Natural killer cell (primary cell): ENCODE data around the gene ZNF674. TPM values are rescaled to one million over a fixed set of nuclear protein-coding genes. Genes with fewer than 3 reads are reported as not detected.
A peak's percentile ranks its signal among the peaks of the same experiment; 100 is the strongest.

ENCODE experiments used
- ATAC-seq, 3 donors: fragments of 150-1000 bp in 2 of 3; fragments of 200-7000 bp in 1 of 3; cut with Tn5 transposase; 1 replicate in 1 of 3; 2 replicates in 2 of 3; pipeline ENCODE4 v1.10.0; 2021; ENCODE audit warnings: mild to moderate bottlenecking in 2 of 3, moderate library complexity in 2 of 3
- DNase-seq, 2 donors: peaks; one replicate each; pipeline versions ENCODE4 v3.0.0 to v3.0.0-alpha.2; 2013 to 2021; ENCODE audit warnings: mixed read lengths in 1 of 2
- H3K27ac ChIP-seq: one replicate; pipeline ENCODE4 v1.5.1; 2013; ENCODE audit warnings: mild to moderate bottlenecking, low read length
- H3K27me3 ChIP-seq: one replicate; pipeline ENCODE4 v1.6.1; 2013; ENCODE audit warnings: low read length; ENCODE audit not compliant: control insufficient read depth, insufficient read depth
- H3K36me3 ChIP-seq: one replicate; pipeline ENCODE4 v1.6.1; 2013; ENCODE audit warnings: low read length; ENCODE audit not compliant: control insufficient read depth, insufficient read depth
- H3K4me1 ChIP-seq: one replicate; pipeline ENCODE4 v1.6.1; 2013; ENCODE audit warnings: low read length; ENCODE audit not compliant: control insufficient read depth, insufficient read depth
- H3K4me3 ChIP-seq: one replicate; pipeline ENCODE4 v1.5.1; 2013; ENCODE audit warnings: low read length
- H3K9me3 ChIP-seq: one replicate; pipeline ENCODE4 v1.6.1; 2013; ENCODE audit warnings: low read length; ENCODE audit not compliant: control insufficient read depth, insufficient read depth
- H3K27ac Mint-ChIP-seq, 2 donors: one replicate each; pipeline ENCODE4 v1.8.0; 2022; ENCODE audit warnings: mild to moderate bottlenecking in 2 of 2, mixed read lengths in 2 of 2, moderate library complexity in 1 of 2
- H3K27me3 Mint-ChIP-seq, 2 donors: one replicate each; pipeline ENCODE4 v1.8.0; 2022; ENCODE audit warnings: low read depth in 2 of 2, mixed read lengths in 2 of 2
- H3K36me3 Mint-ChIP-seq: one replicate; pipeline ENCODE4 v1.8.0; 2022; ENCODE audit warnings: mixed read lengths
- H3K4me1 Mint-ChIP-seq, 2 donors: one replicate each; pipeline ENCODE4 v1.8.0; 2022; ENCODE audit warnings: mixed read lengths in 2 of 2
- H3K4me3 Mint-ChIP-seq: one replicate; pipeline ENCODE4 v1.8.0; 2022; ENCODE audit warnings: mild to moderate bottlenecking, moderate library complexity, mixed read lengths
- H3K9me3 Mint-ChIP-seq, 2 donors: one replicate each; pipeline ENCODE4 v1.8.0; 2022; ENCODE audit warnings: mixed read lengths in 2 of 2
- CTCF ChIP-seq: fragments of 200-600 bp; IDR thresholded peaks from one replicate; pipeline ENCODE4 v1.8.0; 2022; ENCODE audit warnings: antibody characterized with exemption
- WGBS: methylation state at CpG from one replicate; pipeline ENCODE4 v1.1.7; 2013; ENCODE audit warnings: missing lambda C conversion rate; ENCODE audit not compliant: insufficient coverage; 5-methylcytosine and 5-hydroxymethylcytosine counted together
- intact Hi-C: fragments of 100-400 bp; cut with micrococcal nuclease; formaldehyde crosslinking; loops from one replicate; pipeline ENCODE4 v1.14.2; 2022
- total RNA-seq, 4 donors: library from RNA; stranded (reverse); fragments of 120-200 nt in 1 of 4; gene quantifications; one replicate each; pipeline versions ENCODE4 v1.2.3 to v1.2.4, GENCODE V29; 2013 to 2022

The ZNF674 gene
- total RNA-seq, 3 donors from 2014 or later (not counting 1 experiment from before 2014, with no cell fraction given): 2.5 to 5.3 (median 3.4) TPM

GRCh38 chrX:46576458-46576857, 31.2 kb upstream of the ZNF674 start:
- no peaks in the 10 kb centered on the region for H3K36me3 Mint-ChIP-seq
- peaks cover 20 to 32% of the 10 kb centered on the region in 2 donors for H3K4me1 Mint-ChIP-seq

GRCh38 chrX:46575991-46576392, 30.8 kb upstream of the ZNF674 start:
- ATAC-seq: no peak
- Mint-ChIP-seq H3K27ac (peak overlapping the region in 1 of 2 donors; percentile 42), H3K27me3 (no peaks in the 10 kb centered on the region), H3K4me3 (peak overlapping the region; percentile 37), H3K4me1 (peaks cover 20 to 32% of the 10 kb centered on the region in 2 donors), H3K36me3 (no peaks in the 10 kb centered on the region), H3K9me3 (no peaks in the 10 kb centered on the region)
- H3K9me3 ChIP-seq: no peaks in the 10 kb centered on the region
- no peak overlapping the region for H3K4me3 ChIP-seq
- H3K36me3 ChIP-seq: no peaks in the 10 kb centered on the region
- peaks cover 31% of the 10 kb centered on the region for H3K4me1 ChIP-seq
- no peak overlapping the region for H3K27ac ChIP-seq
- no peak for DNase-seq
- WGBS: 25% methylated on average over 6 of the region's 6 CpGs
- no peak for TF ChIP-seq CTCF
- no peaks in the 10 kb centered on the region for H3K27me3 ChIP-seq
- intact Hi-C loops: no loop called here

More at GRCh38 chrX:46576458-46576857, 31.2 kb upstream of the ZNF674 start:
- H3K4me3 Mint-ChIP-seq: peak overlapping the region; percentile 14
- TF ChIP-seq CTCF: no peak
- ATAC-seq (no peak), DNase-seq (no peak)
- Histone ChIP-seq H3K4me3 (no peak overlapping the region), H3K9me3 (no peaks in the 10 kb centered on the region), H3K36me3 (no peaks in the 10 kb centered on the region), H3K27me3 (no peaks in the 10 kb centered on the region), H3K27ac (no peak overlapping the region), H3K4me1 (peaks cover 31% of the 10 kb centered on the region)
- 100% methylated on average over 1 of the region's 3 CpGs for WGBS
- H3K9me3 Mint-ChIP-seq: no peaks in the 10 kb centered on the region
- peak overlapping the region in 1 of 2 donors; percentile 42 for H3K27ac Mint-ChIP-seq
- no peaks in the 10 kb centered on the region for H3K27me3 Mint-ChIP-seq
- intact Hi-C loops: no loop called here

GRCh38 chrX:46575586-46575985, 30.4 kb upstream of the ZNF674 start:
- Mint-ChIP-seq H3K9me3 (no peaks in the 10 kb centered on the region), H3K4me1 (peaks cover 20 to 32% of the 10 kb centered on the region in 2 donors), H3K36me3 (no peaks in the 10 kb centered on the region), H3K27me3 (no peaks in the 10 kb centered on the region), H3K4me3 (peak overlapping the region; percentile 37), H3K27ac (no peak overlapping the region)
- no peaks in the 10 kb centered on the region for H3K36me3 ChIP-seq
- 45% methylated on average over 6 of the region's 6 CpGs for WGBS
- peaks cover 31% of the 10 kb centered on the region for H3K4me1 ChIP-seq
- intact Hi-C loops: no loop called here
- DNase-seq: no peak
- no peak for TF ChIP-seq CTCF
- H3K9me3 ChIP-seq: no peaks in the 10 kb centered on the region
- H3K27me3 ChIP-seq: no peaks in the 10 kb centered on the region
- no peak for ATAC-seq
- H3K4me3 ChIP-seq: peak overlapping the region; percentile 24
- H3K27ac ChIP-seq: no peak overlapping the region

- intact Hi-C loops: loop anchor here (5.0 kb wide), 1 partner anchor 62 kb away; no protein-coding TSS in a partner anchor
- H3K27ac ChIP-seq: no peak overlapping the region
- under 1% methylated on average over 90 of the region's 90 CpGs for WGBS
- peak; percentile 17 to 73 for DNase-seq
- no peaks in the 10 kb centered on the region for H3K9me3 Mint-ChIP-seq
- no peak overlapping the region for H3K27ac Mint-ChIP-seq
- H3K4me3 Mint-ChIP-seq: peak overlapping the region; percentile 86
- peak in 2 of 3 donors; percentile 14 to 18 for ATAC-seq
- peaks cover 20 to 32% of the 10 kb centered on the region in 2 donors for H3K4me1 Mint-ChIP-seq
- peak overlapping the region; percentile 66 for H3K4me3 ChIP-seq
- TF ChIP-seq CTCF: no peak
- H3K27me3 ChIP-seq: no peaks in the 10 kb centered on the region
- peaks cover 31% of the 10 kb centered on the region for H3K4me1 ChIP-seq
- H3K36me3 ChIP-seq: no peaks in the 10 kb centered on the region
- H3K36me3 Mint-ChIP-seq: no peaks in the 10 kb centered on the region
- no peaks in the 10 kb centered on the region for H3K9me3 ChIP-seq
- no peaks in the 10 kb centered on the region for H3K27me3 Mint-ChIP-seq
Measured at GRCh38 chrX:46574774-46575381, 29.7 kb upstream of the ZNF674 start.
